MM.1S (cell line): ENCODE measurements around the gene IKBKE.

Experiments
- DNase-seq: peaks from one replicate; pipeline ENCODE4 v3.0.0-alpha.2; 2015
- H2AFZ ChIP-seq: fragments of 300-600 bp; sonication (generic); 2 replicates; pipeline ENCODE4 v1.6.0; 2016; ENCODE audit warnings: antibody characterized with exemption, low read length
- H3F3A ChIP-seq: fragments of 300-600 bp; sonication (generic); 2 replicates; pipeline ENCODE4 v1.6.1; 2016; ENCODE audit warnings: mild to moderate bottlenecking, antibody characterized with exemption, low read length, moderate library complexity, mixed read lengths; ENCODE audit not compliant: insufficient read depth
- H3K27ac ChIP-seq: fragments of 300-600 bp; sonication (generic); 2 replicates; pipeline ENCODE4 v1.5.1; 2016; ENCODE audit warnings: mild to moderate bottlenecking, low read length
- H3K27me3 ChIP-seq: fragments of 300-600 bp; sonication (generic); replicated peaks from 2 replicates; pipeline ENCODE4 v1.6.0; 2016; ENCODE audit warnings: low read length; ENCODE audit not compliant: insufficient read depth
- H3K36me3 ChIP-seq: fragments of 300-600 bp; sonication (generic); replicated peaks from 2 replicates; pipeline ENCODE4 v1.6.1; 2016; ENCODE audit warnings: mild to moderate bottlenecking, low read length, mixed read lengths; ENCODE audit not compliant: insufficient read depth
- H3K4me1 ChIP-seq: fragments of 300-600 bp; sonication (generic); 2 replicates; pipeline ENCODE4 v1.6.1; 2016; ENCODE audit warnings: low read length, mixed read lengths
- H3K4me2 ChIP-seq: fragments of 300-600 bp; sonication (generic); 2 replicates; pipeline ENCODE4 v1.6.0; 2016; ENCODE audit warnings: low read depth, low read length
- H3K4me3 ChIP-seq: fragments of 300-600 bp; sonication (generic); 2 replicates; pipeline ENCODE4 v1.5.1; 2016; ENCODE audit warnings: low read length, mixed read lengths
- H3K79me2 ChIP-seq: fragments of 300-600 bp; sonication (generic); 2 replicates; pipeline ENCODE4 v1.6.1; 2016; ENCODE audit warnings: mixed run types, low read length, mixed read lengths
- H3K9ac ChIP-seq: fragments of 300-600 bp; sonication (generic); 2 replicates; pipeline ENCODE4 v1.6.1; 2016; ENCODE audit warnings: low read length, mixed read lengths
- H3K9me2 ChIP-seq: fragments of 300-600 bp; sonication (generic); replicated peaks from 2 replicates; pipeline ENCODE4 v1.6.1; 2016; ENCODE audit warnings: mild to moderate bottlenecking, low read length, mixed read lengths; ENCODE audit not compliant: insufficient read depth
- H3K9me3 ChIP-seq: fragments of 300-600 bp; sonication (generic); replicated peaks from 2 replicates; pipeline ENCODE4 v1.6.1; 2016; ENCODE audit warnings: mild to moderate bottlenecking, low read length, mixed read lengths; ENCODE audit not compliant: insufficient read depth
- H4K20me1 ChIP-seq: fragments of 300-600 bp; sonication (generic); 2 replicates; pipeline ENCODE4 v1.6.1; 2016; ENCODE audit warnings: mild to moderate bottlenecking, low read length, moderate library complexity, mixed read lengths; ENCODE audit not compliant: insufficient read depth
- CTCF ChIP-seq: fragments of 300-600 bp; sonication (generic); IDR thresholded peaks from 2 replicates; pipeline ENCODE4 v1.5.1; 2016; ENCODE audit warnings: antibody characterized with exemption, low read length, mixed read lengths
- EZH2 ChIP-seq: fragments of 300-600 bp; sonication (generic); optimal IDR thresholded peaks from 2 replicates; pipeline ENCODE3; 2017; ENCODE audit warnings: low read depth, mild to moderate bottlenecking, antibody characterized with exemption, low read length, mixed read lengths
- EZH2phosphoT487 ChIP-seq: fragments of 300-600 bp; sonication (generic); IDR thresholded peaks from 2 replicates; pipeline ENCODE4 v1.6.1; 2018; ENCODE audit warnings: antibody characterized with exemption, low read length

Gene IKBKE

GRCh38 chr1:206472024-206472423 lies 1.7 kb downstream of the IKBKE start:
- H3K9ac ChIP-seq = peak overlapping the region; percentile 53; the same call in 1 of the 2 replicates
- H3K9me3 ChIP-seq = no peaks in the 10 kb centered on the region
- H3K4me3 ChIP-seq = no peak overlapping the region
- no peak overlapping the region for H3K27ac ChIP-seq
- peak overlapping the region; percentile 84; the same call in 1 of the 2 replicates for H3K4me2 ChIP-seq
- no peak overlapping the region for H2AFZ ChIP-seq
- TF ChIP-seq CTCF (no peak), EZH2phosphoT487 (no peak), EZH2 (no peak)
- no peak for DNase-seq
- no peaks in the 10 kb centered on the region; the same call in 1 of the 2 replicates for H3K36me3 ChIP-seq
- peaks cover 46% of the 10 kb centered on the region for H3K79me2 ChIP-seq
- H3F3A ChIP-seq = peaks cover 32% of the 10 kb centered on the region
- H3K4me1 ChIP-seq = peaks cover 57% of the 10 kb centered on the region
- no peaks in the 10 kb centered on the region for H4K20me1 ChIP-seq
- H3K27me3 ChIP-seq = no peaks in the 10 kb centered on the region
- H3K9me2 ChIP-seq = no peaks in the 10 kb centered on the region

- no peaks in the 10 kb centered on the region; the same call in 1 of the 2 replicates for H3K36me3 ChIP-seq
- no peak overlapping the region for H3K27ac ChIP-seq
- H2AFZ ChIP-seq = no peak overlapping the region
- no peaks in the 10 kb centered on the region for H3K9me2 ChIP-seq
- no peak overlapping the region for H3K4me3 ChIP-seq
- H3K4me2 ChIP-seq = peak overlapping the region; percentile 84; the same call in 1 of the 2 replicates
- peaks cover 46% of the 10 kb centered on the region for H3K79me2 ChIP-seq
- H3K9ac ChIP-seq = no peak overlapping the region
- DNase-seq = no peak
- H3K4me1 ChIP-seq = peaks cover 53% of the 10 kb centered on the region
- peaks cover 32% of the 10 kb centered on the region for H3F3A ChIP-seq
- no peaks in the 10 kb centered on the region for H4K20me1 ChIP-seq
- no peaks in the 10 kb centered on the region for H3K9me3 ChIP-seq
- TF ChIP-seq EZH2 = no peak
- no peak for TF ChIP-seq EZH2phosphoT487
- no peak for TF ChIP-seq CTCF
- H3K27me3 ChIP-seq = no peaks in the 10 kb centered on the region
These were observed 2.2 kb downstream of the IKBKE start for GRCh38 chr1:206472454-206472853.

GRCh38 chr1:206472886-206473285 lies 2.6 kb downstream of the IKBKE start:
- Histone ChIP-seq H4K20me1 (no peaks in the 10 kb centered on the region), H3K9me2 (no peaks in the 10 kb centered on the region), H3K4me1 (peaks cover 48% of the 10 kb centered on the region), H3K27me3 (no peaks in the 10 kb centered on the region), H3K4me3 (no peak overlapping the region), H2AFZ (no peak overlapping the region), H3K4me2 (no peak overlapping the region; the same call in 1 of the 2 replicates), H3K9ac (no peak overlapping the region), H3F3A (peaks cover 32% of the 10 kb centered on the region), H3K9me3 (no peaks in the 10 kb centered on the region), H3K36me3 (no peaks in the 10 kb centered on the region; the same call in 1 of the 2 replicates), H3K79me2 (peaks cover 46% of the 10 kb centered on the region), H3K27ac (no peak overlapping the region)
- TF ChIP-seq CTCF (no peak), EZH2phosphoT487 (no peak), EZH2 (no peak)
- DNase-seq = no peak
